Measurements from ENCODE around the gene PPP1R9B. TPM values are rescaled to one million over a fixed set of nuclear protein-coding genes. Genes with fewer than 3 reads are reported as not detected.

Gene PPP1R9B
- polyA plus RNA-seq, 1 donor (not counting 4 experiments of a cell fraction or from before 2014, with no cell fraction given): 16.1 TPM

- H3K9me3 ChIP-seq (ENCODE audit: control insufficient read depth, low read depth, low read length): no peaks in the 10 kb centered on the region
- TF ChIP-seq, protein P1, sequence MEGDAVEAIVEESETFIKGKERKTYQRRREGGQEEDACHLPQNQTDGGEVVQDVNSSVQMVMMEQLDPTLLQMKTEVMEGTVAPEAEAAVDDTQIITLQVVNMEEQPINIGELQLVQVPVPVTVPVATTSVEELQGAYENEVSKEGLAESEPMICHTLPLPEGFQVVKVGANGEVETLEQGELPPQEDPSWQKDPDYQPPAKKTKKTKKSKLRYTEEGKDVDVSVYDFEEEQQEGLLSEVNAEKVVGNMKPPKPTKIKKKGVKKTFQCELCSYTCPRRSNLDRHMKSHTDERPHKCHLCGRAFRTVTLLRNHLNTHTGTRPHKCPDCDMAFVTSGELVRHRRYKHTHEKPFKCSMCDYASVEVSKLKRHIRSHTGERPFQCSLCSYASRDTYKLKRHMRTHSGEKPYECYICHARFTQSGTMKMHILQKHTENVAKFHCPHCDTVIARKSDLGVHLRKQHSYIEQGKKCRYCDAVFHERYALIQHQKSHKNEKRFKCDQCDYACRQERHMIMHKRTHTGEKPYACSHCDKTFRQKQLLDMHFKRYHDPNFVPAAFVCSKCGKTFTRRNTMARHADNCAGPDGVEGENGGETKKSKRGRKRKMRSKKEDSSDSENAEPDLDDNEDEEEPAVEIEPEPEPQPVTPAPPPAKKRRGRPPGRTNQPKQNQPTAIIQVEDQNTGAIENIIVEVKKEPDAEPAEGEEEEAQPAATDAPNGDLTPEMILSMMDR (optimal IDR thresholded peaks at IDR 0.05 in 1 of 3, IDR thresholded peaks at IDR 0.05 in 1 of 3, conservative IDR thresholded peaks at IDR 0.05 in 1 of 3; ENCODE audit: extremely low read depth in 1 of 3, insufficient read depth in 2 of 3, low read length in 3 of 3): no peak
- TF ChIP-seq EZH2 (IDR thresholded peaks at IDR 0.05; ENCODE audit: low read length): no peak
- H3K79me2 ChIP-seq (ENCODE audit: control insufficient read depth, insufficient read depth, low read length): no peaks in the 10 kb centered on the region
- no peaks in the 10 kb centered on the region for H3K36me3 ChIP-seq (ENCODE audit: control insufficient read depth in 2 of 2, extremely low read depth in 1 of 2, insufficient read depth in 2 of 2, low read length in 2 of 2)
- no peaks in the 10 kb centered on the region for H3K9me1 ChIP-seq (ENCODE audit: control insufficient read depth, extremely low read depth, insufficient read depth, low read length)
- peak overlapping the region; percentile 87 for H3K27ac ChIP-seq (ENCODE audit: control insufficient read depth, insufficient read depth, low read length)
- H3K4me1 ChIP-seq (ENCODE audit: control insufficient read depth, extremely low read depth, insufficient read depth, low read length): peaks cover 27% of the 10 kb centered on the region
- H4K20me1 ChIP-seq (ENCODE audit: control insufficient read depth, extremely low read depth, insufficient read depth, low read length): no peaks in the 10 kb centered on the region
- DNase-seq (ENCODE audit: low read depth, low spot score): no peak
- no peak overlapping the region for H3K4me3 ChIP-seq (ENCODE audit: control insufficient read depth in 2 of 3, extremely low read depth in 1 of 3, insufficient read depth in 2 of 3, low read depth in 1 of 3, low read length in 3 of 3)
- dilution Hi-C loops (cut with MboI; ENCODE audit: extremely low pct_ligation_motif_present, low sequenced_read_pairs): no loop called here
- no peaks in the 10 kb centered on the region for H3K27me3 ChIP-seq (ENCODE audit: control insufficient read depth, extremely low read depth, insufficient read depth, low read length)
- no peak overlapping the region for H3K4me2 ChIP-seq (ENCODE audit: control insufficient read depth, extremely low read depth, insufficient read depth, low read depth, low read length)
- no peak overlapping the region for H3K9ac ChIP-seq (ENCODE audit: control insufficient read depth, extremely low read depth, insufficient read depth, low read length)
- no peak for FAIRE-seq
- H2AFZ ChIP-seq (ENCODE audit: control insufficient read depth, low read length): no peak overlapping the region
These were observed 26.3 kb upstream of the PPP1R9B start for GRCh38 chr17:50176559-50177357.

GRCh38 chr17:50175035-50175807 lies 24.7 kb upstream of the PPP1R9B start:
- DNase-seq (ENCODE audit: low read depth, low spot score): no peak
- Histone ChIP-seq H3K9me1 (ENCODE audit: control insufficient read depth, extremely low read depth, insufficient read depth, low read length) (no peaks in the 10 kb centered on the region), H3K4me2 (ENCODE audit: control insufficient read depth, extremely low read depth, insufficient read depth, low read depth, low read length) (no peak overlapping the region), H3K9me3 (ENCODE audit: control insufficient read depth, low read depth, low read length) (no peaks in the 10 kb centered on the region), H3K79me2 (ENCODE audit: control insufficient read depth, insufficient read depth, low read length) (no peaks in the 10 kb centered on the region), H2AFZ (ENCODE audit: control insufficient read depth, low read length) (no peak overlapping the region), H3K9ac (ENCODE audit: control insufficient read depth, extremely low read depth, insufficient read depth, low read length) (no peak overlapping the region), H3K27me3 (ENCODE audit: control insufficient read depth, extremely low read depth, insufficient read depth, low read length) (no peaks in the 10 kb centered on the region), H3K4me3 (ENCODE audit: control insufficient read depth in 2 of 3, extremely low read depth in 1 of 3, insufficient read depth in 2 of 3, low read depth in 1 of 3, low read length in 3 of 3) (no peak overlapping the region), H3K36me3 (ENCODE audit: control insufficient read depth in 2 of 2, extremely low read depth in 1 of 2, insufficient read depth in 2 of 2, low read length in 2 of 2) (no peaks in the 10 kb centered on the region), H4K20me1 (ENCODE audit: control insufficient read depth, extremely low read depth, insufficient read depth, low read length) (no peaks in the 10 kb centered on the region), H3K27ac (ENCODE audit: control insufficient read depth, insufficient read depth, low read length) (no peak overlapping the region), H3K4me1 (ENCODE audit: control insufficient read depth, extremely low read depth, insufficient read depth, low read length) (peaks cover 20% of the 10 kb centered on the region)
- no peak for FAIRE-seq
- TF ChIP-seq, protein P1 (optimal IDR thresholded peaks at IDR 0.05 in 1 of 3, IDR thresholded peaks at IDR 0.05 in 1 of 3, conservative IDR thresholded peaks at IDR 0.05 in 1 of 3; ENCODE audit: extremely low read depth in 1 of 3, insufficient read depth in 2 of 3, low read length in 3 of 3): no peak
- TF ChIP-seq EZH2 (IDR thresholded peaks at IDR 0.05; ENCODE audit: low read length): no peak
- dilution Hi-C loops (cut with MboI; ENCODE audit: extremely low pct_ligation_motif_present, low sequenced_read_pairs): no loop called here
